H1 (cell line): Measurements from ENCODE around the gene DCANP1. TPM values are rescaled to one million over a fixed set of nuclear protein-coding genes. Genes with fewer than 3 reads are reported as not detected.
A peak's percentile ranks its signal among the peaks of the same experiment; 100 is the strongest.

Source experiments
- CTCF ChIA-PET: fragments of 300-600 bp; sonication (Branson Sonifier 250); formaldehyde crosslinking; loops from one replicate; lab custom pipeline; 2021; ENCODE audit not compliant: partially characterized antibody; lab: Charles Lee
- POLR2A ChIA-PET: fragments of 300-600 bp; sonication (Branson Sonifier 250); formaldehyde crosslinking; loops from one replicate; lab custom pipeline; 2021; ENCODE audit warnings: inconsistent platforms; ENCODE audit not compliant: partially characterized antibody; lab: Charles Lee
- DNase-seq, 2 experiments: peaks; one replicate each; pipeline versions ENCODE4 v3.0.0 to v3.0.0-alpha.2; 2010 to 2022; ENCODE audit warnings: low spot score in 2 of 2, low read depth in 1 of 2, mixed read lengths in 1 of 2
- FAIRE-seq: peaks from 2 replicates; lab custom pipeline; 2011; peaks lifted over from hg19 to GRCh38; lab: Jason Lieb, UNC
- H2AFZ ChIP-seq: 2 replicates; pipeline ENCODE4 v1.8.1; 2012; ENCODE audit warnings: low read length, inconsistent platforms
- H2AK5ac ChIP-seq: 2 replicates; pipeline ENCODE4 v1.6.1; 2013; ENCODE audit warnings: low read depth, low read length
- H2BK120ac ChIP-seq: replicated peaks from 2 replicates; pipeline ENCODE3; 2013; ENCODE audit warnings: low read depth, low read length, inconsistent platforms
- H2BK12ac ChIP-seq: 2 replicates; pipeline ENCODE4 v1.6.1; 2013; ENCODE audit warnings: low read depth, low read length
- H2BK15ac ChIP-seq: 2 replicates; pipeline ENCODE4 v1.6.1; 2013; ENCODE audit warnings: low read length
- H2BK20ac ChIP-seq: 2 replicates; pipeline ENCODE4 v1.6.1; 2013; ENCODE audit warnings: low read length
- H2BK5ac ChIP-seq: 2 replicates; pipeline ENCODE4 v1.6.1; 2013; ENCODE audit warnings: low read depth, low read length
- H3K14ac ChIP-seq: 2 replicates; pipeline ENCODE4 v1.6.1; 2013; ENCODE audit warnings: inconsistent platforms; ENCODE audit not compliant: insufficient read length
- H3K18ac ChIP-seq: 2 replicates; pipeline ENCODE4 v1.6.1; 2013; ENCODE audit warnings: low read length; ENCODE audit errors: extremely low read depth
- H3K23ac ChIP-seq: 2 replicates; pipeline ENCODE4 v1.6.1; 2013; ENCODE audit warnings: inconsistent platforms; ENCODE audit not compliant: insufficient read length
- H3K23me2 ChIP-seq: 2 replicates; pipeline ENCODE4 v1.6.1; 2013; ENCODE audit warnings: low read depth, low read length
- H3K27ac ChIP-seq: 2 replicates; pipeline ENCODE4 v1.6.1; 2011; ENCODE audit warnings: low read depth, low read length, inconsistent platforms
- H3K27me3 ChIP-seq, 4 experiments: replicated peaks in 1 of 4; 1 replicate in 1 of 4; 2 replicates in 3 of 4; pipeline versions ENCODE4 v1.6.1 to v1.8.1; 2011 to 2013; ENCODE audit warnings: low read length in 3 of 4, mild to moderate bottlenecking in 3 of 4, inconsistent platforms in 2 of 4, mixed read lengths in 2 of 4, moderate library complexity in 1 of 4; ENCODE audit not compliant: control insufficient read depth in 3 of 4, insufficient read depth in 3 of 4; ENCODE audit errors: extremely low read depth in 1 of 4
- H3K36me3 ChIP-seq, 4 experiments: 2 replicates each; pipeline versions ENCODE4 v1.6.1 to v1.8.1; 2011 to 2013; ENCODE audit warnings: mild to moderate bottlenecking in 4 of 4, low read length in 3 of 4, moderate library complexity in 2 of 4, control low read depth in 1 of 4, inconsistent platforms in 1 of 4; ENCODE audit not compliant: insufficient read depth in 4 of 4, control insufficient read depth in 2 of 4
- H3K4ac ChIP-seq: replicated peaks from 2 replicates; pipeline ENCODE3; 2013; ENCODE audit warnings: low read length, low read depth, mixed read lengths, inconsistent platforms; ENCODE audit not compliant: insufficient read length
- H3K4me1 ChIP-seq, 4 experiments: replicated peaks in 1 of 4; 1 replicate in 1 of 4; 2 replicates in 3 of 4; pipeline versions ENCODE4 v1.6.1 to v1.8.1; 2011 to 2013; ENCODE audit warnings: low read length in 3 of 4, inconsistent platforms in 2 of 4, mixed read lengths in 1 of 4; ENCODE audit not compliant: insufficient read depth in 4 of 4, control insufficient read depth in 3 of 4
- H3K4me2 ChIP-seq, 2 experiments: 2 replicates each; pipeline versions ENCODE4 v1.6.1 to v1.8.1; 2011 to 2013; ENCODE audit warnings: low read depth in 2 of 2, low read length in 2 of 2, control low read depth in 1 of 2, inconsistent platforms in 1 of 2, mild to moderate bottlenecking in 1 of 2; ENCODE audit not compliant: insufficient read depth in 1 of 2
- H3K4me3 ChIP-seq, 4 experiments: fragments of 200-600, 300-600 bp in 1 of 4; sonication (generic), shearing (Covaris generic), sonication (Bioruptor Twin) in 1 of 4; 2 replicates each; pipeline versions ENCODE4 v1.5.1 to v1.8.1; 2011 to 2016; ENCODE audit warnings: low read length in 4 of 4, low read depth in 3 of 4, control low read depth in 2 of 4, inconsistent platforms in 2 of 4, mild to moderate bottlenecking in 2 of 4, mixed read lengths in 1 of 4, moderate library complexity in 1 of 4; ENCODE audit not compliant: insufficient read depth in 2 of 4; ENCODE audit errors: extremely low read depth in 1 of 4
- H3K56ac ChIP-seq: replicated peaks from 2 replicates; pipeline ENCODE3; 2013; ENCODE audit warnings: low read depth, mild to moderate bottlenecking, mixed read lengths, low read length, inconsistent platforms; ENCODE audit not compliant: insufficient read length
- H3K79me1 ChIP-seq: 2 replicates; pipeline ENCODE4 v1.6.1; 2013; ENCODE audit warnings: low read depth, low read length, control low read depth
- H3K79me2 ChIP-seq, 2 experiments: 2 replicates each; pipeline versions ENCODE4 v1.6.1 to v1.8.1; 2012 to 2013; ENCODE audit warnings: low read length in 2 of 2, mild to moderate bottlenecking in 2 of 2, inconsistent platforms in 1 of 2; ENCODE audit not compliant: insufficient read depth in 2 of 2, control insufficient read depth in 1 of 2
- H3K9ac ChIP-seq, 4 experiments: replicated peaks in 1 of 4; 1 replicate in 1 of 4; 2 replicates in 3 of 4; pipeline versions ENCODE4 v1.6.1 to v1.8.1; 2011 to 2013; ENCODE audit warnings: low read depth in 3 of 4, low read length in 3 of 4, control low read depth in 2 of 4, mild to moderate bottlenecking in 2 of 4, moderate library complexity in 2 of 4, inconsistent platforms in 1 of 4; ENCODE audit errors: extremely low read depth in 1 of 4
- H3K9me3 ChIP-seq, 2 experiments: 2 replicates each; pipeline versions ENCODE4 v1.6.1 to v1.8.1; 2012 to 2013; ENCODE audit warnings: mild to moderate bottlenecking in 2 of 2, moderate library complexity in 2 of 2, control low read depth in 1 of 2, inconsistent platforms in 1 of 2, low read depth in 1 of 2, low read length in 1 of 2, mixed read lengths in 1 of 2; ENCODE audit not compliant: insufficient read depth in 2 of 2
- H4K20me1 ChIP-seq, 2 experiments: replicated peaks in 1 of 2; 2 replicates each; pipeline versions ENCODE3 to v1.8.1; 2011 to 2013; ENCODE audit warnings: inconsistent platforms in 2 of 2, low read length in 2 of 2, mild to moderate bottlenecking in 1 of 2; ENCODE audit not compliant: insufficient read depth in 2 of 2, control insufficient read depth in 1 of 2
- H4K5ac ChIP-seq: 2 replicates; pipeline ENCODE4 v1.6.1; 2013; ENCODE audit warnings: low read length, low read depth, mixed read lengths, inconsistent platforms; ENCODE audit not compliant: insufficient read length
- H4K8ac ChIP-seq: 2 replicates; pipeline ENCODE4 v1.8.0; 2013; ENCODE audit warnings: mild to moderate bottlenecking, moderate library complexity, low read length, inconsistent platforms; ENCODE audit not compliant: insufficient read depth; ENCODE audit errors: extremely low read depth
- H4K91ac ChIP-seq: replicated peaks from 2 replicates; pipeline ENCODE3; 2013; ENCODE audit warnings: low read length, mixed read lengths, inconsistent platforms; ENCODE audit not compliant: insufficient read length
- ASH2L ChIP-seq: fragments of 200-600, 300-600 bp; sonication (generic); IDR thresholded peaks from one replicate; pipeline ENCODE4 v1.7.1; 2017; ENCODE audit warnings: low read length
- FOSL1 ChIP-seq: IDR thresholded peaks from 2 replicates; pipeline ENCODE4 v1.6.1; 2011; ENCODE audit warnings: mild to moderate bottlenecking, low read depth, low read length, moderate library complexity; ENCODE audit not compliant: insufficient read depth
- JUN ChIP-seq: IDR thresholded peaks from 2 replicates; pipeline ENCODE4 v1.6.1; 2011; ENCODE audit warnings: low read depth, mild to moderate bottlenecking, improper control_type of control experiment, low read length
- KDM5A ChIP-seq: fragments of 200-600 bp; IDR thresholded peaks from 2 replicates; pipeline ENCODE4 v1.7.1; 2012; ENCODE audit warnings: mild to moderate bottlenecking, low read length, inconsistent platforms, mixed read lengths
- MAX ChIP-seq: IDR thresholded peaks from 2 replicates; pipeline ENCODE4 v1.6.1; 2012; ENCODE audit warnings: inconsistent platforms
- PHF8 ChIP-seq: fragments of 200-600 bp; sonication (generic); conservative IDR thresholded peaks from 2 replicates; pipeline ENCODE4 v1.7.1; 2012; ENCODE audit warnings: low read depth, mild to moderate bottlenecking, inconsistent platforms, low read length, moderate library complexity
- POU5F1 ChIP-seq: IDR thresholded peaks from 2 replicates; pipeline ENCODE4 v1.6.1; 2011; ENCODE audit warnings: low read depth, mild to moderate bottlenecking, low read length, moderate library complexity
- SP1 ChIP-seq: IDR thresholded peaks from 2 replicates; pipeline ENCODE4 v1.6.1; 2011; ENCODE audit warnings: low read depth, low read length
- WGBS, 2 experiments: shearing (Covaris generic) in 1 of 2; methylation state at CpG; one replicate each; pipeline versions ENCODE4 v1.1.6 to v1.1.7; 2013 to 2015; ENCODE audit warnings: low lambda C conversion rate in 2 of 2, mixed read lengths in 2 of 2, inconsistent platforms in 1 of 2, low coverage in 1 of 2, missing lambda C conversion rate in 1 of 2; ENCODE audit not compliant: insufficient replicate concordance in 2 of 2, insufficient coverage in 1 of 2, insufficient read length in 1 of 2; ENCODE audit errors: extremely low coverage in 1 of 2, missing lambda C conversion rate in 1 of 2; 5-methylcytosine and 5-hydroxymethylcytosine counted together
- polyA plus RNA-seq, 7 experiments: library from polyadenylated mRNA; depleted of rRNA in 3 of 7; stranded (reverse) in 5 of 7; unstranded in 2 of 7; fragments of >200 nt in 5 of 7; fragments of 200-250 nt in 2 of 7; gene quantifications; 1 replicate in 5 of 7; 2 replicates in 1 of 7; 4 replicates in 1 of 7; pipeline versions ENCODE4 v1.2.1 to v1.2.3, GENCODE V29; 2011 to 2013; ENCODE audit warnings: missing spikeins in 2 of 7, mixed read lengths in 2 of 7
- total RNA-seq: library from RNA; stranded (reverse); fragmentation: NEBNext Ultra II Directional; extraction: Animal tissue kit (Norgen Biotek cat#: 25700); gene quantifications from 2 replicates; pipeline ENCODE4 v1.2.1, GENCODE V29; 2021

Gene DCANP1
- total and polyA plus RNA-seq, 2 of the 8 experiments (the other 6 are each of a cell fraction or from before 2014, with no cell fraction given) = not detected

- H3K18ac ChIP-seq = no peak overlapping the region
- H3K14ac ChIP-seq = no peak overlapping the region
- CTCF ChIA-PET = interaction anchor here (0.7 kb wide), 1 partner anchor 28 kb away, joined by 3 read pairs; no protein-coding TSS in a partner anchor
- peaks cover 14% of the 10 kb centered on the region for H3K23me2 ChIP-seq
- H4K8ac ChIP-seq = no peak overlapping the region
- peak overlapping the region in 1 of 4 experiments; percentile 82; a peak in 1 of 8 replicates for H3K4me3 ChIP-seq
- peaks cover 7 to 24% (median 12%) of the 10 kb centered on the region in 4 experiments for H3K4me1 ChIP-seq
- no peak for TF ChIP-seq FOSL1
- TF ChIP-seq MAX = no peak
- no peak for TF ChIP-seq SP1
- TF ChIP-seq KDM5A = no peak
- TF ChIP-seq PHF8 = no peak
- TF ChIP-seq POU5F1 = no peak
- no peak for TF ChIP-seq JUN
- no peak for TF ChIP-seq ASH2L
- WGBS, 2 experiments = 81% methylated on average over 5 of the region's 5 CpGs; no CpG with 5 or more reads in 1 of the 2 experiments
- H3K79me2 ChIP-seq = peaks cover 0 to 56% of the 10 kb centered on the region in 2 experiments; a peak in 2 of 4 replicates
- no peaks in the 10 kb centered on the region for H3K36me3 ChIP-seq
- H3K4ac ChIP-seq = no peak overlapping the region
- H4K5ac ChIP-seq = no peak overlapping the region
- H3K56ac ChIP-seq = no peak overlapping the region
- no peak overlapping the region for H2BK12ac ChIP-seq
- H3K27ac ChIP-seq = no peak overlapping the region
- H4K91ac ChIP-seq = no peak overlapping the region
- H3K9me3 ChIP-seq = no peaks in the 10 kb centered on the region; a peak in 1 of 4 replicates
- H2BK5ac ChIP-seq = no peak overlapping the region
- H2AFZ ChIP-seq = no peak overlapping the region
- peaks cover 9% of the 10 kb centered on the region for H3K79me1 ChIP-seq
- POLR2A ChIA-PET = interaction anchor here (0.9 kb wide), 1 partner anchor 11 kb away, joined by 4 read pairs; no protein-coding TSS in a partner anchor
- peaks cover 5 to 29% (median 22%) of the 10 kb centered on the region in 4 experiments for H3K27me3 ChIP-seq
- H4K20me1 ChIP-seq = peaks cover 21 to 42% of the 10 kb centered on the region in 2 experiments
- H2AK5ac ChIP-seq = no peak overlapping the region
- no peak for DNase-seq
- no peak for FAIRE-seq
- H3K9ac ChIP-seq = no peak overlapping the region
- no peak overlapping the region for H3K23ac ChIP-seq
- H3K4me2 ChIP-seq = no peak overlapping the region; a peak in 2 of 4 replicates
- H2BK20ac ChIP-seq = no peak overlapping the region
- no peak overlapping the region for H2BK120ac ChIP-seq
- no peak overlapping the region for H2BK15ac ChIP-seq
These were observed 50.1 kb downstream of the DCANP1 start for GRCh38 chr5:135397084-135397483.
